Mucosa of descending colon (tissue), 3 donors: ENCODE results near the gene TECPR1. TPM values are rescaled to one million over a fixed set of nuclear protein-coding genes. Genes with fewer than 3 reads are reported as not detected.

Experiments used
- ATAC-seq: fragments of 200-7000 bp; cut with Tn5 transposase; one replicate; pipeline ENCODE4 v1.9.1; 2020; ENCODE audit warnings: mild to moderate bottlenecking, moderate library complexity
- DNase-seq, 3 donors: peaks; one replicate each; pipeline ENCODE4 v3.0.0-alpha.2; 2020
- H3K36me3 ChIP-seq: fragments of 200-600 bp; one replicate; pipeline ENCODE4 v1.8.0; 2021; ENCODE audit warnings: low read depth, mild to moderate bottlenecking
- H3K4me1 ChIP-seq: fragments of 200-600 bp; one replicate; pipeline ENCODE4 v1.8.0; 2021; ENCODE audit warnings: low read depth, mild to moderate bottlenecking
- H3K4me3 ChIP-seq: fragments of 200-600 bp; one replicate; pipeline ENCODE4 v1.8.0; 2021; ENCODE audit warnings: mild to moderate bottlenecking
- H3K9me3 ChIP-seq: fragments of 200-600 bp; one replicate; pipeline ENCODE4 v1.8.0; 2021; ENCODE audit warnings: mild to moderate bottlenecking
- CTCF ChIP-seq: fragments of 200-600 bp; IDR thresholded peaks from one replicate; pipeline ENCODE4 v1.8.0; 2022; ENCODE audit warnings: antibody characterized with exemption, mild to moderate bottlenecking
- intact Hi-C, 2 donors: fragments of 100-400 bp; cut with DNase I in 1 of 2; cut with micrococcal nuclease in 1 of 2; formaldehyde crosslinking; loops; one replicate each; pipeline versions ENCODE4 v1.11.0 to v1.11.1; 2022; cut with DNase I, micrococcal nuclease
- total RNA-seq, 3 donors: library from RNA; stranded (reverse); fragmentation: NEBNext Ultra II Directional in 2 of 3; extraction: Animal tissue kit (Norgen Biotek cat#: 25700) in 2 of 3; gene quantifications; one replicate each; pipeline versions ENCODE4 v1.2.1 to v1.2.4, GENCODE V29; 2021 to 2023
- donor health status: DM: no; HTN: no; CAD: no; lungs with moderate emphysema.
- donor health status: DM: no; HTN: no; CAD: no.
- donor health status: DM: no; HTN: yes; CAD: no.

TECPR1 gene
- total RNA-seq, 3 donors from 2014 or later: 37.0 to 50.5 (median 45.5) TPM

DNA sequence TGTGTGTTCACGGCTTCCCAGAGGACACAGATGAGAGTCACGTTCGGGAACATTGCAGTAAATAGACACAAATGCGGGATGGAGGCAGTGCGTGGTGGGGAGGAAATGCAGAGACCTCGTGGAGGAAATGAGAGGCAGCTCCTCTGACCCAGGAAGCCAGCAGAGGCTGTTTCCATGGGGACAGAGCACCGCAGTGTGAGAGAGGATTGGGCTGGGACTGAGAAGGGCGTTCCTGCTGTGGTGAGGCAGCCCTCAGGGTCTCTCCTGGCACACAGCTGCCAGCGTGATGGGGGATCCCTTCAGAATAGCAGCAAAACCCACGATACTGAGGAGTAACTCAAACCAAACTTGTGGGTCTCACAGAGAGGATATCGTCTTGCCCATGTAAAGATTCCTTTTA, 62.5 kb downstream of the TECPR1 start:
- intact Hi-C loops: no loop called here
- no peak for TF ChIP-seq CTCF
- Histone ChIP-seq H3K4me1 (no peaks in the 10 kb centered on the region), H3K4me3 (no peak overlapping the region), H3K36me3 (peaks cover 10% of the 10 kb centered on the region), H3K9me3 (no peaks in the 10 kb centered on the region)
- DNase-seq (no peak), ATAC-seq (no peak)

GRCh38 chr7:98187138-98187502, 64.9 kb downstream of the TECPR1 start:
- no peaks in the 10 kb centered on the region for H3K9me3 ChIP-seq
- no peaks in the 10 kb centered on the region for H3K4me1 ChIP-seq
- peaks cover 3% of the 10 kb centered on the region for H3K36me3 ChIP-seq
- DNase-seq: no peak
- H3K4me3 ChIP-seq: no peak overlapping the region
- intact Hi-C loops: no loop called here
- TF ChIP-seq CTCF: no peak
- no peak for ATAC-seq

DNA sequence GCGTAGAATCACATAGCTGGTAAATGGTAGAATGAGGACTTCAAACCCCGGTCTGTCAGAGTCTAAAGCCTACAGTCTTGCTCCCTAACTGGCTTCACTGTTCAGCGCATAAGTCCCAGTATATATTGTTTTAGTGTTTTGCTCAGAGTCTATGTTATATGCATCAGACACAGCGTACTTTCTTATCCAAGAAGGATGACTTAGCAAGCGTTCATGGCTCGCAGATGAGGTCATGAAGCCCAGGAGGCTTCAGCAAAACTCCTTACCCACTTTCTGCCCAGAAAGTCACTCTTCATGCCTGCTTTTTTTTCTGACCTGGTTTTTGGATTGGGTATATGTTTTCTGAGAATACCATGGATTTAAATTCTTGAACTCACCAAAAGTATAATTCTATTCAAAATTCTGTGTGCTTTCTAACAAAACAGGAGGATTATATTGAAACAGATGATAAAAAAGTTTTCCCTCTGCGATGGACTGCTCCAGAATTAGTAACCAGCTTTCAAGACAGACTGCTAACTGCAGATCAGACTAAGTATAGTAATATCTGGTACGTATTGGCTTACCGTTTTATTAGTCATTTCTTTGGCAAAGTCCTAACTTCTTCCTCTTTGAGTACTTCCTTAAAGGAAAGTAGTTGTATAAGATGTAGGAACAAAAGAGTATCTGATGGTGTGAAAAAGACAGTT, 65.4 kb downstream of the TECPR1 start:
- H3K4me1 ChIP-seq: no peaks in the 10 kb centered on the region
- TF ChIP-seq CTCF: no peak
- no peaks in the 10 kb centered on the region for H3K9me3 ChIP-seq
- H3K36me3 ChIP-seq: no peaks in the 10 kb centered on the region
- intact Hi-C loops: no loop called here
- no peak overlapping the region for H3K4me3 ChIP-seq
- ATAC-seq (no peak), DNase-seq (no peak)

DNA sequence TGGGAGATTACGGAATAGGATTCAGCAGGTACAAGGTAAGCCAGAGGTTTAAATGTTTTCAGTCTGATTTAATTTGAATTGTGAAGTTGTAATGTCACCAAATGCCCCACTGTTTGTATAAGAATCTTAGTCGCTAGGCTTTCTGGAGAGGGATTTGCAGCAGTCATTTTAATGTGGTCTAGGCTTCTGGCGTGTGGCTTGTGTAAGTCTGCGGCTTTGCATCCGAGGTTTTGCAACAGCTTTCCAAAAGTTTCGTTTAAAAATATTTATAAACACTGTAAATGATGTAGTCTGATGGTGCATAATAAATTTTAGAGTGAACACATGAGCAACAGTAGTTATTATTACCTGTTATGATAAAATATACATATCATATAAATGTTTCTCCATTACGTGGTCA, 66.9 kb downstream of the TECPR1 start:
- Histone ChIP-seq H3K36me3 (no peaks in the 10 kb centered on the region), H3K9me3 (no peaks in the 10 kb centered on the region), H3K4me1 (no peaks in the 10 kb centered on the region), H3K4me3 (no peak overlapping the region)
- DNase-seq (no peak), ATAC-seq (no peak)
- TF ChIP-seq CTCF: no peak
- intact Hi-C loops: no loop called here

GRCh38 chr7:98180751-98181150, 71.3 kb downstream of the TECPR1 start:
- DNase-seq: no peak
- TF ChIP-seq CTCF: no peak
- H3K36me3 ChIP-seq: no peaks in the 10 kb centered on the region
- no peak overlapping the region for H3K4me3 ChIP-seq
- intact Hi-C loops: no loop called here
- peaks cover 9% of the 10 kb centered on the region for H3K4me1 ChIP-seq
- ATAC-seq: no peak
- no peaks in the 10 kb centered on the region for H3K9me3 ChIP-seq
